Right lung (tissue), 5 donors: Measurements from ENCODE around the gene PPP6R3. TPM values are rescaled to one million over a fixed set of nuclear protein-coding genes. Genes with fewer than 3 reads are reported as not detected.
"Not testable (repeated sequence)": the region's sequence is repeated elsewhere in the genome, so short reads cannot be mapped to it uniquely, and the experiment has no call there.

Experiments
- DNase-seq, 2 donors: peaks; one replicate each; pipeline ENCODE4 v3.0.0-alpha.2; 2013
- polyA plus RNA-seq, 5 donors: library from polyadenylated mRNA; unstranded; fragments of 120-200 nt; gene quantifications; one replicate each; pipeline versions ENCODE4 v1.2.1 to v1.2.3, GENCODE V29; 2013; ENCODE audit warnings: inconsistent platforms in 1 of 5, low replicate concordance in 1 of 5; ENCODE audit not compliant: insufficient read length in 5 of 5, insufficient read depth in 1 of 5

The PPP6R3 gene
- polyA plus RNA-seq, 5 donors = 84.1 to 123 (median 107) TPM

GRCh38 chr11:68455485-68455884 lies 5.1 kb upstream of the PPP6R3 start:
- DNase-seq = no peak

GRCh38 chr11:68457216-68457897 lies 3.2 kb upstream of the PPP6R3 start:
- DNase-seq = no peak

GRCh38 chr11:68457898-68458249 lies 2.7 kb upstream of the PPP6R3 start:
- no peak for DNase-seq

GRCh38 chr11:68458340-68458739 lies 2.2 kb upstream of the PPP6R3 start:
- DNase-seq = not testable (repeated sequence)

GRCh38 chr11:68459886-68460740 lies 439 bp upstream of the PPP6R3 start:
- DNase-seq = peak; percentile 99

- DNase-seq = no peak
These were observed 994 bp downstream of the PPP6R3 start for GRCh38 chr11:68461575-68461917.

GRCh38 chr11:68463714-68464113 lies 3.2 kb downstream of the PPP6R3 start:
- no peak for DNase-seq

GRCh38 chr11:68467201-68467834 lies 6.8 kb downstream of the PPP6R3 start:
- DNase-seq = no peak

GRCh38 chr11:68468217-68468828 lies 7.8 kb downstream of the PPP6R3 start:
- no peak for DNase-seq

GRCh38 chr11:68469122-68469521 lies 8.6 kb downstream of the PPP6R3 start:
- no peak for DNase-seq

- DNase-seq = no peak
These were observed 9.1 kb downstream of the PPP6R3 start for GRCh38 chr11:68469642-68470041.

GRCh38 chr11:68470304-68470811 lies 9.8 kb downstream of the PPP6R3 start:
- DNase-seq = no peak

- DNase-seq = no peak
These were observed 11.1 kb downstream of the PPP6R3 start for GRCh38 chr11:68471360-68472340.

GRCh38 chr11:68472778-68473177 lies 12.2 kb downstream of the PPP6R3 start:
- no peak for DNase-seq

- DNase-seq = no peak
These were observed 13.1 kb downstream of the PPP6R3 start for GRCh38 chr11:68473693-68474092.

GRCh38 chr11:68475626-68476025 lies 15.1 kb downstream of the PPP6R3 start:
- not testable (repeated sequence) for DNase-seq

GRCh38 chr11:68479390-68479789 lies 18.8 kb downstream of the PPP6R3 start:
- DNase-seq = no peak

- DNase-seq = no peak
These were observed 19.6 kb downstream of the PPP6R3 start for GRCh38 chr11:68480193-68480592.

GRCh38 chr11:68480852-68481510 lies 20.4 kb downstream of the PPP6R3 start:
- DNase-seq = peak in 1 of 2 donors; percentile 28

GRCh38 chr11:68481579-68482240 lies 21.2 kb downstream of the PPP6R3 start:
- DNase-seq = no peak
